ENCODE results near the gene REX1BD.
"Not testable (repeated sequence)": the region's sequence is repeated elsewhere in the genome, so short reads cannot be mapped to it uniquely, and the experiment has no call there.

Gene REX1BD

DNA sequence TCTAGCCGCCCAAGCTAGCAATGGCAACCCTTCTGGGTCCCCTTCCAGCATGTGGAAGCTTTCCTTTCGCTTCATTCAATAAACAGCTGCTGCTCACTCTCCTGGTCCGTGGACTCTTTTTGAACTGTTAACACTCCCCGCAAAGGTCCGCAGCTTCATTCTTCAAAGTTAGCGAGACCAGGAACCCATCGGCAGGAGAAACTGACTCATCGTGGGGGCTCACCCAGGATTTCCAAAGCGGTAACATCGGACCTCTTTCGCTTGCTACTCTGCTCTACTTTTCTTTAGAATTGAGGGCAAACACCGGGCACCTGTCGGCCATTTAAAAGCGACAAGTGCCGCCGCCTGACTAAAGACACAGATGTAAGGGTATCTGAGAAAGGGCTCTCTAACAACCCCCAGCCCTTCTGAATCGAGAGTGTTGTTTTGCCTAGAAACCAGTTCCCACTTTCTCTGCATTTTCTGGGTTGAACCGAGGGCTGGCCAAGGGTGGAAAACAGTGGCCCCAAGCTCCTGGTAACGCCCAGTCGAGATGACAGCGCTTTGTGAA lies 11.2 kb upstream of the REX1BD start:
- DNase-seq (ENCODE audit: low read depth in 3 of 3), result no peak

DNA sequence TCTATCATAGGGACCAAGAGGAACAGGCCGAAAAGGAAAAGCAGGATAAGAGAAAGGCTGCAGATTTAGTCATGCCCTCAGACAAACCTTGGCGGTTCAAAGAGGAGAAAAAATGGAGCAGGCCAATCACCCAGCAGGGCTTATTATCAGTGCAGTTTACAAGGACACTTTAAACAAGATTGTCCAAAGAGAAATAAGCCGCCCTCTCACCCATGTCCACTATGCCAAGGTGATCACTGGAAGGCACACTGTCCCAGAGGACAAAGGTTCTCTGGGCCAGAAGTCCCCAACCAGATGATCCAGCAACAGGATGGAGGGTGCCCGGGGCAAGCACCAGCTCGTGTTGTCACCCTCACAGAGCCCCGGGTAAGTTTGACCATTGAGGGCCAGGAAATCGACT lies 8.3 kb upstream of the REX1BD start:
- no peak for DNase-seq (ENCODE audit: low read depth in 3 of 3)

DNA sequence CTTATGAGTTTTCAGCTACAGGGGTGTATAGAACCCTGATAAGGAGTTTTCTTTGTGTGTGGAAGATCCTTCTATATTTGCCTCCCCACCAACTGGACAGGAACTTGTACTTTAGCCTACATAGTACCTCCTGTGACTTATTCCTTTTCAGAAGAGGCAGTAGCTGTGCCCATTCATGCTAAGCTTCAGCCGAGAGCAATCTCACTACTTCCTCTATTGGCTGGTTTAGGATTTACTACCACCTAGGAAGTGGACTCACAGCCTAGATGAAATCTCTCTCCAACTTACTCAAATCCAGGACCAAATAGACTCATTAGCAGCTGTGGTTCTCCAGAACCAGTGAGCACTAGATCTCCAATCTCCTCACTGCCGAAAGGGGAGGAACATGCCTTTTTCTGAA lies 2.3 kb upstream of the REX1BD start:
- DNase-seq (ENCODE audit: low read depth in 3 of 3), result no peak

DNA sequence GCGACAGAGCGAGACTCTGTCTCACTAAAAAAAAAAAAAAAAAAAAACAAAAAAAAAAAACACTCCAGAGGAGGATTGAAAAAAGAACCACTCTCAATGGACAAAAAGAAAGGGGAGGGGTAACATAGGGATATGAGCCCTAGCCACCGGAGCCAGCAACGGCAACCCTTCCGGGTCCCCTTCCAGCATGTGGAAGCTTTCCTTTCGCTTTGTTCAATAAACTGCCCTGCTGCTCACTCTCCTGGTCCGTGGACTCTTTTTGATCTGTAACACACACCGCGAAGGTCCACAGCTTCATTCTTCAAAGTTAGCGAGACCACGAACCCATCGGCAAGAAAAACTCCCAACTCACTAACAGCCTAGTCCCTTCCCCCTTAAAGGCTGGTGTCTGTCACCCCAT lies 1.0 kb upstream of the REX1BD start:
- DNase-seq (ENCODE audit: low read depth in 3 of 3), result no peak

DNA sequence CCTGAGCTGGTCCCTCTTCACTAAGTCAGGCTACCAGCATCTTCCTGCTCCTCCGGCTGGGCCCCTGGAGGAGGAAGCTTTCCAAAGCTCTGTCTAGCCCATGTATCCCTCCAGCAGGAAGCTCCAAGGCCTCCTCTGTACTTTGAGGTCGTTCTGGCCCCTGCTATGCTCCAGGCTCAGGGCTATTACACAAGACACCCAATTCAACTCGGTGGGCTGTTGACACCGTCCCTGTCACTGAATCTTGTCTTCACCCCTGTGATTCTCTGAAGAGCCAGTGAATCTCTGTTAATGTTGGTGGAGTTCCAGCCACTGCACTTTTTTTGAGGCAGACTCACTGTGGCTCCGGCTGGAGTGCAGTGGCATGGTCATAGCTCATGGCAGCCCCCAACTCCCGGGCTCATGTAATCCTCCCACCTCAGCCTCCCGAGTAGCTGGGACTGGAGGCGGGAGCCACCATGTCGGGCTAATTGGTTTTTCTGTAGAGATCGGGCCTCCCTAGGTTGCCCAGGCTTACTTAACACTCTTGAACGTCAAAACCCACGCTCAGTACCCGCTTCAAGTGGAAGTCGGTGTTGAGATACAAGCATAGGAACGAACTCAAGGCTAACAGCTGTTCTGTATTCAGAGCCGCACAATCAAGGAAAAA lies 512 bp upstream of the REX1BD start:
- DNase-seq (ENCODE audit: low read depth in 3 of 3), result no peak

DNA sequence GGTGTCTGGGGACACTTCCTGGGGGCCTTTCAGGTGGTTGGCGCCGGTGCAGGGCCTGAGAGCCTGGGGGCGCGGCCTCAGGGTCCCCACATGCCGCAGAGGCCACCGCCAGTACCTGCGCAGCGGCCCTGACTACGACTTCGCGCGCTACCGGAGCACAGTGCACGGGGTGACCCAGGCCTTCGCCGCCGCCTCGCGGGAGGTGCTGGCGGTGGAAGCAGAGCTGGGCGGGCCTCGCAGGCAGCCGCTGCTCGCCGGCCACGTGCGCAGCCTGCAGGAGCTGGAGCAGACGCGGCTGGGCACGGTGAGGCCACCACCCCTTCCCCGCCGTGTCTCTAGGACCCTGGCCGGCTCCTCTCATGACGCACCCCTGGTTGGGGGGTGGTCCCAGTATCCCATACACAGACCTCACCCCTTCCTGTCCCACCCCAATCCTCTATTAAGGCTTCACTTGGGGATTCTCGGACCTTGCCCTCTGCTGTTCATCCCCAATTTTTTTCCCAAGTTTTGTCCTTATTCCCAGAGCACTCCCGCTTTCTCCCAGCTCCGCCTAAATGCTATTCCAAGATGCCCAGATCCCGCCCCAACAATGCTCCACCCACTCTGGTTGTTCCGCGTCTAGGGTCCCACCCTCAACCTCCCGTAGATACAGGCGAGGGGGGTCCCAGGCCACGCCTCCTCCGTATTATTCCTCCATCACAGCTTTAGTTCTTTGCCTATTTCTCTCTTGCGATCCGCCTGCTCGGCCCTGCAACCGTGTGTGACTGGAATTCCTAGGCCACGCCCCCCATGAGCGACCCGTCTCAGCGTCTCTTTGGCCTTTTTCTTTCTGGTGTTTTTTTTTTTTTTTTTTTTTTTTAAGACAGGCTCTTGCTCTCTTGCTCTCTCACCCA lies 1.0 kb downstream of the REX1BD start:
- DNase-seq (ENCODE audit: low read depth in 3 of 3), result peak; percentile 26 to 41 (median 38)

DNA sequence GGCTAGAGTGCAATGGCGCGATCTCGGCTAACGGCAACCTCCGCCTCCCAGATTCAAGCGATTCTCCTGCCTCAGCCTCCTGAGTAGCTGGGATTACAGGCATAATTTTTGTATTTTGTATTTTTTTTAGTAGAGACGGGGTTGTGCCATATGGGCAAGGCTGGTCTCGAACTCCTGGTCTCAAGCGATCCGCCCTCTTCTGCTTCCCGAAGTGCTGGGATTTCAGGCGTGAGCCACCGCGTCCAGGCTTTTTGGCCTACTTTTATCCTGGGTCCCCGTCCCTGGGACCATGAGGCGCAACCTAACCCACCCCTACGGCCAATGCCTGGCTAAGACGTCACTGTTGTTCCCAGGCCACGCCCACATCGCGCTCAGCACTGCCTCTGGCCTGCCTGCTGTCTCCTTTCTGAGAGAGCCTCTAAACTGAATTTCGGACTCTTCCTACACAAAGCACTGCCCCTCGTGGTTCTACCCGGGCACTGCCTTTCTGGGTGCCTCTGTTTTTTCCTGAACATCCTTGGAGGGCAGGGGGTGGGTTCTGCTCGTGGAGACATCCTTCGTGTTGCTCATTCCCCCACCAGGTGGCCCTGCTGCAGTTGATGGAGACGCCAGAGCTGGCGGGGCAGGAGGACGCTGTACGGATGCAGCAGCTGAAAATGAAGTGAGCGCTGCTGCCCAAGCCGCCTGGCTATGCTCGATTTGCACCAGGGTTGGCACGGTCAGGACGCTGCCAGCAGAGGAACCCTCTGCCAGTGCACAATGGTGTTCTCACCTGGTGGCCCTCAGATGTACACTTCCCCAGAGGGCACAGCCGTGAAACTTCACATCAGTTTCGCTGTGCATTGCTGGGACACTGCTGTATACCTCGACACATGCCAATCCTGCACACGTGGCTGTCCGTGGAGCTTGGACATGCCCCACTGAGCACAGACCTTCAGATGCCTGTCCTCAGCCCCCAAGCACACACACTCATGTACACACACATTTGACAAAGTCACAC lies 2.0 kb downstream of the REX1BD start:
- no peak for DNase-seq (ENCODE audit: low read depth in 3 of 3)

DNA sequence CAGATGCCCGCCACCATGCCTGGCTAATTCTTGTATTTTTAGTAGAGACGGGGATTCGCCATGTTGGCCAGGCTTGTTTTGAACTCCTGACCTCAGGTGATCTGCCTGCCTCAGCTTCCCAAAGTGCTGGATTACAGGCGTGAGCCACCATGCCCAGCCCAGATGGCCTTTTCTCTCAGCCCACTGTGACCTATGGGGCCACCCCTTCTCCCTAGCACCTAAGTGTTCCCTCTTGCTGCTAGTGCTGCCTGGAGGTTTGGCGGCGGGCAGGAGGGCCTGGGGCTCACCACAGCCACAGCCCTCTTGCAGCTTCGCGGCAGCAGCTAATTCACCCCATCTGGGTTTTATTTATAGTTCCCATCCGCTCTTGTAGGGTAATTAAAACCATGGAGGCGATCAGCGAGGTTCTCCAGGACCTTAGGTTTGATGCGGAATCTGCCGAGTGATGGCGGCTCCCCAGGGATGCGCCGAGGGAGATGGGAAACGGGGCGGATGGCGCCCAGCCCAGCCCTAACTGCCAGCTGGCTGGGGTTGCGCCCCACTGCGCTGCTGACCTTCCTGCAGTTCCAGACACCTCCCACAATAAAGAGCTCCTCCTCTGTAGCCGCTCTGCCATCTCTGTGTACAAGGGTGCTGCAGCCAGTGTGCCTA lies 3.3 kb downstream of the REX1BD start:
- no peak for DNase-seq (ENCODE audit: low read depth in 3 of 3)

DNA sequence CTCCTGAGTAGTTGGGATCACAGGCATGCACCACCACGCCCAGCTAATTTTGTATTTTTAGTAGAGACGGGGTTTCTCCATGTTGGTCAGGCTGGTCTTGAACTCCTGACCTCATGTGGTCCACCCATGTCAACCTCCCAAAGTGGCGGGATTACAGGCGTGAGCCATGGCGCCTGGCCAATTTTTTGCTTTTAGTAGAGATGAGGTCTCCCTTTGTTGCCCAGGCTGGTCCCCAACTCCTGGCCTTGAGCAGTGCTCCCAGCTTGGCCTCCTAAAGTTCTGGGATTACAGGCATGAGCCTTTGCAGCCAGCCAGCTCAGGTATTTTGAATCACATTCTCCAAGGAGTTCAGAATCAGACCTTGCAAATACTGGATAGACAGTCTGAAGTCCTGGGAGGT lies 4.1 kb downstream of the REX1BD start:
- not testable (repeated sequence) for DNase-seq (ENCODE audit: low read depth in 3 of 3)

DNA sequence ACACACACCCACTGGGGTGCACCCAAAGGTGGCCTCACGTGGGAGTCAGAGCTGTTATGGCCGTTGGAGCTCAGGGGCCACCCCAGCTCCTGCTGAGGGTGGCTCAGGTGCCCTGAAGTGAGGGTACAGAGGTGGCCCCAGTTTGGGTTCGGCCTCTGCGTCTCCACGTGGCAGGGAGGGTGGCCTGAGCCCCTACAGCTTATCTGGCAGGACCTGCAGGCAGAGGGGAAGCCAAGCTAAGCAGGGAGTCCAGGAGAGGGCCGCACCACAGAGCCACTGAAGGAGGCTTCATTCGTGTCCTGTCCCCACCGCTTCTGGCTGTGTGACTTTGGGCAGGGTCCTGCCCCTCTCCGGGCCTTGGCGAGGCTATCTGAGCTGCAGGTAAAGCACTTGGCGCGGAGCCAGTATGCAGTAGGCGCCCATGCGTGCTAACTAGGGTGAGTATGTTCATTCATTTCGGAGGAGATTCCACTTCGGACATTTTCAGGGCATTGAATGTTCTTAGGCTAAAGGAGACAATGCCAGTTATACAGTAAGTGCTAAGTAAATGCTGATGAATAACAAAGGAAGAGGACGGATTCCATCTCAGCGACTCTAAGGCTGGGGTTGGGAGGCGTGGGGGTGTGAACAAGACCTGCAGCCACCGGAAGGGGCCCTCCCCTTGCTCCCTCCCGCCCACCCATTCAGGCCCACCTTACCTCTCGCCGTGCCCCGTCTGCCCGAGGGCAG lies 4.9 kb downstream of the REX1BD start:
- no peak for DNase-seq (ENCODE audit: low read depth in 3 of 3)

DNA sequence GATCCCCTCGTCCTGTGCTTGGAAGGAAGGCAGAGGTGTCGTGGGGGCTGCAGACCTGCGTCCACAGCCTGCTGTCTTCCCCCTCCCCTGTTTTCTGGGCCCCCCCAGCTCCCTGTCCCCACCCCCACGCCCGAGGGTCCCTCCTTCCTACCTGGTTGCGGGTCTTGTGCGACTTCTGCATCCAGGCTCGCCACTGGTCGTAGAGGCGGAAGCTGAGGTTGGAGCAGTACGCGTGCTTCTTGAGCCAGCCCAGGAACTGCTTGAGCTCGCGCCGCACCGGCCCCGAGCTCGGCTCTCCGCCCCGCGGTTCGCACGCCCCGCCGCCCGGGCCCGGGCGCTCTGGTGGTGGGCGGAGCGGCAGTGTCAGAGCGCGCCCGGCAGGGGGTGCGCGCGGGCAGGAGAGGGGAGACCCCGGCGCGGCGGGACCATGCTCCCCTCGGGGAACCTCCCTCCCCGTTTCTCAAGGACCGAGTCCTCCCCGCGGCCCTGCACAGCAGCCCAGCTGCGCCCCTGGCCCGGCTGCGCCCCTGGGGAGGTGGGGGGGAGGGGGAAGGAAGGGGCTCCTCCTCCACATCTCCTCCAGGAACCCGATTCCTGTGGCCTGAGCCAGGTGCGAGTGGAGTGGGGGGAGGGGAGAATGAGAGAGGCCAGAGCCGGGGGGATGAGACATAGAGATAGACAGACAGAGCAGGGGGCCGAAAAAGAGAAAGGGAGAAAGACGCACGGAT lies 5.7 kb downstream of the REX1BD start:
- DNase-seq (ENCODE audit: low read depth in 3 of 3), result peak; percentile 53 to 72 (median 62)

DNA sequence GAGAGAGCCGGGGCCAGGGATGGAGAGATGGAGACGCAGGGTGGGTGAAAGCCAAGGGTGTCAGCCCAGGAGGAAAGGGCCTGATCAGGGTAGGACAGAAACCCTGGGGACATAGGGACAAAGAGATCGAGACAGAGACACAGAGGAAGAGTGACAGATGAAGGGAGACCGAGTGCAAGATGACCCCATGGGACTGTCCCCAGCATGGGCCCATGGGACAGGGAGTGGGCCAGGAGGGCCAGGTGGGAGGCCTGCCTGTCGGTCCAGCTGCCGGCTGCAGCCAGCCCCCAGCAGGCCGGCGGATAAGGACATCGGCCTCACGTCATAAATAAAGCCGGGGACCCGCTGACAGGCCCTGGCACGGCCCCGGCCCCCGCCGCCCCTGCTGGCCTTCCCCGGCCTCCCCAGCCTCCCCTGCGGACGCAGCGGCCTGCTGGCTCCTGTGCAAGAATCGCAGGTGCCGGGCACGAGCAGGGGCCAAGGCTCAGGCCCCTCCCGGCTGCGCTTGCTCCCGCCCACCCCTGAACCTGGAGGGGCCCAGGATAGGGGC lies 6.3 kb downstream of the REX1BD start:
- DNase-seq (ENCODE audit: low read depth in 3 of 3), result no peak

DNA sequence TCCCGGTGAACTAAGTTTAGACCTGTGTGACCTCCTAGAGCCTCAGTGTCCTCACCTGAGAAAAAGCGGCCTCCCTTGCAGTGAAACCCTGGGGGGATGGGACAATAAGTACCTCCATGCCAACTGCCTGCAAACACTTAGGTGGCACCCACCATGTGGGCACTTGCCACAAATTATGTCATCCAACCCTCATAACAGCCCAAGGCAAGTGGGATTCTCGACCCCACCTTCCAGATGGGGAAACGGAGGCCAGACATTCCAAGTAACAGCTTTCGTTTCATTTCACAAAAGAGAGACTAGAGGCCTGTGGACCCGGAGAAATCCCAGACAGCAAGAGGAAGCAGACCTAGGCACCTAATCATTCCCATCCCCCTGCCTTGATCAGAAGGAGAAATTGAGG lies 6.9 kb downstream of the REX1BD start:
- DNase-seq (ENCODE audit: low read depth in 3 of 3), result no peak

DNA sequence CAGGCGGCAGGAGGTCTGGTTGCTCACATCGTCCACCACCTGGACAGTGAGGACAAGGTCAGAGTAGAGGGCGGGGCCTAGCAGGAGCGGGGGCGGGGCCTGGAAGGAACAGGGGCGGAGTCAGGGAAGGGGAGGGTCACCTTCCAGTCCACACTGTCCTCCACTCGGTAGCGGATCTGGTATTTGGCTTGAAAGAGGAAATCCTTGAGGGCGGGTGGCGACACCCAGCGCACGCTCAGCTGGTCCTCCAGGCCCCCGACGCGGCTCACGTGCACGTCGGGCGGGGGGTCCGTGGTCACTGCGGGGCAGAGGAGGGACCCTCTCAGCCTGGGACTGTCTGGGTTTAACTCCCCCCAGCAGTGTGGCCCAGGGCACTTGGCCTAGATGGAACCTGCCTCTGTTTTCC lies 8.2 kb downstream of the REX1BD start:
- DNase-seq (ENCODE audit: low read depth in 3 of 3), result no peak

DNA sequence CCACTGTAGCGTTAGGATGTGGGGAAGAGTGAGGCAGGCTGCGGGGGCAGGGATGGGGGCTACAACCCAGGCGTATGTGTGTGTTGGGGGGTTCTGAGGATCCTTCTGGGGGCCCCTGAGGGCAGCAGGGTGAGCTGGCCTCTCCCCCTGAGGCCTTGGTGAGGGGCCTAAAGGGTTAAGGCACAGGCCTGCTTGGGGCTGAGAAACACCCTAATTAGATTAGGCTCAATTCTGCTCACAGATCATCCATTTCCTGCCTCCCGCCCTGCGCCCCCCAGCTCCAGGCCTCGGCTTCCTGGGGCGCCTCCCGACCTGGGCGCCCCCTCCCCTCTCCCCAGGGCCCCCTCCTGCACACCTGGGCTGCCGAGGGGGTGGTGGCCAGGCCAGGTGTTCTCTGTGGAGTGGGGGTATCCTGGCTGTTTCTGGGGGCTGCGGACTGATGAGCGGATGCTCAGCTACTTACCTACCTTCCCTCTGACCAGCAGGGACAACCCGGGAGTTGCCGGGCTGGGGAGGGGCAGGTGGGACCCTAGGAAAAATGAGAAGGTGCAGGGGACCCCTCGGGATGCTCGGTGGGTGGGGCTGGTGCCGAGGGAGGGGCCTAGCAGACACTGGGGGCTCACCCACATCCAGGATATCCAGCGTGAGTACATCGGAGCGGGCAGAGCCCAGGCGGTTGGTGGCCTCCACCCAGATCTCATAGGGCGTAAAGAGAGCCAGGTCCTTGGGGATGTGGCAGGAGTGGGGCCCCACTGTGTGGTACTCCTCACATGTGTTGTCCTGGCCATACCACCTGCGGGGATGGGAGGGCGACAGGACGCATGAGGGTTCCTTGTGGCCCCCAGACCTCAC lies 9.4 kb downstream of the REX1BD start:
- DNase-seq (ENCODE audit: low read depth in 3 of 3), result no peak

DNA sequence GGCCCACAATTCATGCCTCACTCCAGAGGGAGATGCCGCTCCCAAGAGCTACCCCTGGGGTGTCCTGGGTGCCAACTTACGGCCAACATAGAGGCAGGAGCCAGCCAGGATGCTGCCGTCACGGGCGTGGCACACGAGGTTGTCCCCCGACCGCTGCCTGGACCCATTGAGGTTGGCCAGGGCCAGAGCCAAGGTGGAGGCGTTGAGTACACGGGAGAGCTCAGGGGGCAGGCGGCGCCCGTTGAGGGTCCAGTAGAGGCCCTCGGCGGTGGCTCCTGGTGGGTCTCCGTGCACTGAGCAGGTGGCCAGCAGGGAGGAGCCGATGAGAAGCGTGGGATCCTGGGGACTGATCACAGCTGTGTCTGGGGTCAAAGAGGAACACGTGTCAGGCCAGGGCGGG lies 10.9 kb downstream of the REX1BD start:
- no peak for DNase-seq (ENCODE audit: low read depth in 3 of 3)

DNA sequence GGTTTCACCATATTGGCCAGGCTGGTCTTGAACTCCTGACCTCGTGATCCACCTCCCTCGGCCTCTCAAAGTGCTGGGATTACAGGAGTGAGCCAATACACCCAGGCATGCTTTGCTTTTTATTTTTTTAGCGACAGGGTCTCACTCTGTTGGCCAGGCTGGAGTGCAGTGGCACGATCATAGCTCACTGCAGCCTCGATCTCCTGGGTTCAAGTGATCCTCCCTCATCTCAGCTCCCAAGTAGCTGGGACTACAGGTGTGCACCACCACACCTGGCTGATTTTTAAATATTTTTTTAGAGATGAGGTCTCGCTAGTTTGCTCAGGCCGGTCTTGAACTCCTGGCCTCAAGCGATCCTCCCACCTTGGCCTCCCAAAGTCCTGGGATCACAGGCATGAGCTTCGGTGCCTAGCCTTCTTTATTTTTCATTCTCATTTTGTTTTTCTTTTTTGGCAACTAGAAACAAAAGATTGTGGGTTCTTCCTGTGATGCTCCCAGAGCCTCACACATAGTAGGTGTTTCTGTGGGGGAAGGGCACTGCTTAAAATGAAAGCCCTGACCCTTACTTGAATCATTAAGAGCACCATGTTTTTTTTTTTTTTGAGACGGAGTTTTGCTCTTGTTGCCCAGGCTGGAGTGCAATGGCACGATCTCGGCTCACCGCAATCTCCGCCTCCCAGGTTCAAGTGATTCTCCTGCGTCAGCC lies 12.2 kb downstream of the REX1BD start:
- DNase-seq (ENCODE audit: low read depth in 3 of 3), result not testable (repeated sequence)

DNA sequence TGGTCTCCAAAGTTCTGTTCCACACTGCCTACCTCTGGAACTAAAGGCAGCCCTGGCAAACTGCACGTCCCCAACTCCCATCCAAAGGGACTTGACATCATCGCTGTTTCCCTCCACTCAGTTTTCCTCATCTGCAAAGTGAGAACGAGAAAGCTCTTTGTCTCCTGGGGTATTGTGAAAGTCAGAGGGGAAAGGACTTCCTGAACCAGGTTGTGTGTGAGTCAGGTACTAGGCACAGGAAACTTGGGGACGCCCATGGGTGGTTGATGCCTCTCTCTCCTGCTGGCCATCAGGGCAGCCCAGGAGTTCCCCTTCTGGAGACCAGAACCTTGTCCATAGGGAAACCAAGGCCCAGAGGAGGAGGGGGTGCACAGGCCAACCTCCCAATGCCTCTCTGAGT lies 13.3 kb downstream of the REX1BD start:
- no peak for DNase-seq (ENCODE audit: low read depth in 3 of 3)

Measured in stimulated activated CD4-positive, alpha-beta T cell treated with anti-CD3 and anti-CD28 coated beads, TNF-alpha, amount 100 ng/mL, for 24 hours (primary cell).